Left lung (tissue), 10 donors: ENCODE measurements around the gene AKT3. TPM values are rescaled to one million over a fixed set of nuclear protein-coding genes. Genes with fewer than 3 reads are reported as not detected.

Source experiments
- ATAC-seq: fragments of 200-7000 bp; cut with Tn5 transposase; one replicate; pipeline ENCODE4 v1.9.1; 2020; ENCODE audit warnings: moderate library complexity
- DNase-seq, 4 donors: peaks; one replicate each; pipeline ENCODE4 v3.0.0-alpha.2; 2013 to 2020
- H3K27ac ChIP-seq, 2 donors: fragments of 200-600 bp; sonication (generic) in 1 of 2; one replicate each; pipeline versions ENCODE4 v1.5.0 to v1.8.0; 2020 to 2021
- H3K27me3 ChIP-seq, 2 donors: fragments of 200-600 bp; sonication (generic) in 1 of 2; one replicate each; pipeline versions ENCODE4 v1.5.0 to v1.8.0; 2020 to 2021
- H3K36me3 ChIP-seq, 2 donors: fragments of 200-600 bp; sonication (generic) in 1 of 2; one replicate each; pipeline versions ENCODE4 v1.5.0 to v1.8.0; 2020 to 2021
- H3K4me1 ChIP-seq, 2 donors: fragments of 200-600 bp; one replicate each; pipeline ENCODE4 v1.8.0; 2021
- H3K4me3 ChIP-seq, 2 donors: fragments of 200-600 bp; sonication (generic) in 1 of 2; one replicate each; pipeline versions ENCODE4 v1.5.0 to v1.8.0; 2020 to 2021; ENCODE audit warnings: mild to moderate bottlenecking in 1 of 2
- H3K9me3 ChIP-seq, 2 donors: fragments of 200-600 bp; sonication (generic) in 1 of 2; one replicate each; pipeline versions ENCODE4 v1.5.0 to v1.8.0; 2020 to 2021
- intact Hi-C, 2 donors: fragments of 100-400 bp; cut with DNase I; formaldehyde crosslinking; loops; one replicate each; pipeline versions ENCODE4 v1.11.2 to v1.14.2; 2022
- polyA plus RNA-seq, 6 donors: library from polyadenylated mRNA; unstranded; fragments of 120-200 nt; gene quantifications; one replicate each; pipeline ENCODE4 v1.2.1, GENCODE V29; 2013; ENCODE audit not compliant: insufficient read length in 6 of 6
- total RNA-seq, 2 donors: library from RNA; stranded (reverse); fragmentation: NEBNext Ultra II Directional; extraction: Animal tissue kit (Norgen Biotek cat#: 25700); gene quantifications; one replicate each; pipeline ENCODE4 v1.2.1, GENCODE V29; 2021
- TF ChIP-seq, protein P1 (sequence below), 2 donors: fragments of 200-600 bp; sonication (generic) in 1 of 2; IDR thresholded peaks; one replicate each; pipeline versions ENCODE4 v1.5.0 to v1.8.0; 2021; ENCODE audit warnings: antibody characterized with exemption in 2 of 2
- donor health status: DM: no; HTN: yes; CAD: no.
- donor health status: DM: no; HTN: no; CAD: no.

Gene AKT3
- total and polyA plus RNA-seq, 8 donors, result 24.1 to 44.9 (median 29.4) TPM

DNA sequence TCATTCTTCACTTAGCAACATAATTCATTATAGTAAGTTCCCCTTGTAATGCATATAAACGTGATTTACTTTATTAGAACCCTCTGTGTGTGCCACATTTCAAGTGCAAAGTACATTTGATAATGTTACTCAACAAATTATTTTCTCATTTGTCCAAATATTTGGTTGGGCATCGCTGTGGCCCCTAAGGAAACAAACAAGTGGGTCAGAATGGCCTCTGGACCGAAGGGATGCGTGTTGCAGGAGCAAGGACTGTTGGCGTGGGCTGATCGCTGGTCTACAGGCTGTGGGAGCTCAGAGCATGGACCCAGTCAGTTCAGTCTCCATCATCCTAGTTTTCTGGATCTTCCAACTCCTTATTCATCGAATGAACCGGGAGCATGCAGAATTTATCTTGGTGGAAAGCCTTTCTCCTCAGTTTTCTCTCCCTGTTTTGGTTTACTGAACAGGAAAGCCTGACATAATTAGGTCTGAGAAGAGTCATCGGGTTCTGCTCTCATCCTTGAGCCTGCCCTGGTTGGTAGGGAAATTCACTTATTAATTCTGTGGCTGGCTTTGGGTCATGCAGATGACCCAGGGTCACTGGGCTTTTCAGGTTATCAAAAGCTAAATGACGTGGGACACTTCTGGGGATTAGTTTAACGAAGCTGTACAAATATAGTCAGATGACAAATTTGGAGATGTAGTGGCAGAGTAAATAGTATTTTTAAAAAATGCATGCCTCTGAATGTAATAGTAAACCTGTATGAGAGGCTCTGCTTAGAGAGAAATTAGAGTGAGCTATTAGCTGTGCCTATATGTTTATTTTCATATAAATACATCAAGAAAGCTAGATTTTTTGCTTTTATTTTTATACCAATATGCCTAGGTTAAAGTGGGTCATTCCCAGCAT, 394.0 kb downstream of the AKT3 start:
- peaks cover 0 to 8% of the 10 kb centered on the region in 2 donors for H3K36me3 ChIP-seq
- peaks cover 0 to 19% of the 10 kb centered on the region in 2 donors for H3K4me1 ChIP-seq
- DNase-seq, result no peak
- TF ChIP-seq, protein P1, sequence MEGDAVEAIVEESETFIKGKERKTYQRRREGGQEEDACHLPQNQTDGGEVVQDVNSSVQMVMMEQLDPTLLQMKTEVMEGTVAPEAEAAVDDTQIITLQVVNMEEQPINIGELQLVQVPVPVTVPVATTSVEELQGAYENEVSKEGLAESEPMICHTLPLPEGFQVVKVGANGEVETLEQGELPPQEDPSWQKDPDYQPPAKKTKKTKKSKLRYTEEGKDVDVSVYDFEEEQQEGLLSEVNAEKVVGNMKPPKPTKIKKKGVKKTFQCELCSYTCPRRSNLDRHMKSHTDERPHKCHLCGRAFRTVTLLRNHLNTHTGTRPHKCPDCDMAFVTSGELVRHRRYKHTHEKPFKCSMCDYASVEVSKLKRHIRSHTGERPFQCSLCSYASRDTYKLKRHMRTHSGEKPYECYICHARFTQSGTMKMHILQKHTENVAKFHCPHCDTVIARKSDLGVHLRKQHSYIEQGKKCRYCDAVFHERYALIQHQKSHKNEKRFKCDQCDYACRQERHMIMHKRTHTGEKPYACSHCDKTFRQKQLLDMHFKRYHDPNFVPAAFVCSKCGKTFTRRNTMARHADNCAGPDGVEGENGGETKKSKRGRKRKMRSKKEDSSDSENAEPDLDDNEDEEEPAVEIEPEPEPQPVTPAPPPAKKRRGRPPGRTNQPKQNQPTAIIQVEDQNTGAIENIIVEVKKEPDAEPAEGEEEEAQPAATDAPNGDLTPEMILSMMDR (IDR thresholded peaks at IDR 0.05), result no peak
- ATAC-seq, result peak; percentile 59
- no peaks in the 10 kb centered on the region for H3K9me3 ChIP-seq
- no peak overlapping the region for H3K27ac ChIP-seq
- intact Hi-C loops, result no loop called here
- no peak overlapping the region for H3K4me3 ChIP-seq
- no peaks in the 10 kb centered on the region for H3K27me3 ChIP-seq

GRCh38 chr1:243454328-243454997, 395.6 kb downstream of the AKT3 start:
- Histone ChIP-seq H3K4me3 (no peak overlapping the region), H3K27ac (no peak overlapping the region), H3K9me3 (no peaks in the 10 kb centered on the region), H3K36me3 (peaks cover 0 to 8% of the 10 kb centered on the region in 2 donors), H3K27me3 (no peaks in the 10 kb centered on the region), H3K4me1 (peaks cover 0 to 18% of the 10 kb centered on the region in 2 donors)
- DNase-seq, result no peak
- TF ChIP-seq, protein P1 (IDR thresholded peaks at IDR 0.05), result no peak
- no peak for ATAC-seq
- intact Hi-C loops, result no loop called here

GRCh38 chr1:243452092-243452491, 398.0 kb downstream of the AKT3 start:
- Histone ChIP-seq H3K9me3 (no peaks in the 10 kb centered on the region), H3K4me3 (no peak overlapping the region), H3K27me3 (no peaks in the 10 kb centered on the region), H3K36me3 (peaks cover 0 to 8% of the 10 kb centered on the region in 2 donors), H3K27ac (no peak overlapping the region), H3K4me1 (peaks cover 0 to 18% of the 10 kb centered on the region in 2 donors)
- no peak for DNase-seq
- intact Hi-C loops, result no loop called here
- TF ChIP-seq, protein P1 (IDR thresholded peaks at IDR 0.05), result no peak
- ATAC-seq, result peak; percentile 42

DNA sequence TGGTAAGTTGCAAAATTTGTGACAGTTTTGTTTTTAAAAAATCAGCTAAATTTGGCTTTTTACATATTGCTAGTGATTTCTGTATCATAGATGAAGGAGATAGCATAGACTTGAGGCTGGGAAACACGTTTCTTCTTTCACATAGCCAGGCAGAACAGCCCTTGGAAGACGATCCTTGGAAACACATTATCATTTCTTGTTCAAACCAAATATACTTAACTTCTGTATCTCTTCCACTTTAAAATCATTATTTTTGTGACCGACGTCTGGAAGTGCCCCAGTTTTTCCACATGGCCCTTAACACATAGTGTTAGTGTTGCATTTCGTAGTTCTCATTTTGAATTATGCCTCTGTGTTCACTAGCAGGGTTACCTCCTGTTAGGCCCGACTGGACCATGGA, 400.7 kb downstream of the AKT3 start:
- no peak for ATAC-seq
- no peak for DNase-seq
- no peaks in the 10 kb centered on the region for H3K27me3 ChIP-seq
- H3K4me3 ChIP-seq, result no peak overlapping the region
- peaks cover 0 to 22% of the 10 kb centered on the region in 2 donors for H3K4me1 ChIP-seq
- H3K27ac ChIP-seq, result no peak overlapping the region
- no peaks in the 10 kb centered on the region for H3K9me3 ChIP-seq
- H3K36me3 ChIP-seq, result peaks cover 0 to 10% of the 10 kb centered on the region in 2 donors
- intact Hi-C loops, result no loop called here
- TF ChIP-seq, protein P1 (IDR thresholded peaks at IDR 0.05), result no peak

DNA sequence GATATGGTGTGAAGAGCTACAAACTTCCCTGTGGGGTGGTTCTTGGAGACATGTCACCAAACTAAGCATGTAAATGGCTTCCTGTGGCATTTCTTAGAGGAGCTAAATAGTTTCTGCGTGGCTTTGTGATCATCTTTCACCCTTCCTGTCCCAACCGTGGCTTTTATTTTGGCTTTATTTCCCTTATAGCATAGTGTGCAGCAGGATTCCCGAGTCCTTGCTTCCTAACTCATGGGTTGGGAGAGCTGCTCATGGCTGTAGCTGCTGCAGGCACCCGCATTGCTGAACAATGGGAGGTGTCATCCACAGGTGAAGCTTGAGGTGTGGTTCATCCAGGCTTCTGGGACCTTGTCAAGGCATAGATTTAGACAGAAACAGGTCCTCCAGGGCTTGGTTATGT, 402.2 kb downstream of the AKT3 start:
- H3K27ac ChIP-seq, result no peak overlapping the region
- DNase-seq (no peak), ATAC-seq (no peak)
- peaks cover 0 to 32% of the 10 kb centered on the region in 2 donors for H3K4me1 ChIP-seq
- TF ChIP-seq, protein P1 (IDR thresholded peaks at IDR 0.05), result no peak
- H3K4me3 ChIP-seq, result no peak overlapping the region
- intact Hi-C loops, result no loop called here
- H3K9me3 ChIP-seq, result no peaks in the 10 kb centered on the region
- peaks cover 0 to 10% of the 10 kb centered on the region in 2 donors for H3K36me3 ChIP-seq
- no peaks in the 10 kb centered on the region for H3K27me3 ChIP-seq
